ENCODE measurements around the gene AMBRA1. TPM values are rescaled to one million over a fixed set of nuclear protein-coding genes. Genes with fewer than 3 reads are reported as not detected.

Gene AMBRA1
- total RNA-seq, 1 donor from 2014 or later = 35.7 TPM

DNA sequence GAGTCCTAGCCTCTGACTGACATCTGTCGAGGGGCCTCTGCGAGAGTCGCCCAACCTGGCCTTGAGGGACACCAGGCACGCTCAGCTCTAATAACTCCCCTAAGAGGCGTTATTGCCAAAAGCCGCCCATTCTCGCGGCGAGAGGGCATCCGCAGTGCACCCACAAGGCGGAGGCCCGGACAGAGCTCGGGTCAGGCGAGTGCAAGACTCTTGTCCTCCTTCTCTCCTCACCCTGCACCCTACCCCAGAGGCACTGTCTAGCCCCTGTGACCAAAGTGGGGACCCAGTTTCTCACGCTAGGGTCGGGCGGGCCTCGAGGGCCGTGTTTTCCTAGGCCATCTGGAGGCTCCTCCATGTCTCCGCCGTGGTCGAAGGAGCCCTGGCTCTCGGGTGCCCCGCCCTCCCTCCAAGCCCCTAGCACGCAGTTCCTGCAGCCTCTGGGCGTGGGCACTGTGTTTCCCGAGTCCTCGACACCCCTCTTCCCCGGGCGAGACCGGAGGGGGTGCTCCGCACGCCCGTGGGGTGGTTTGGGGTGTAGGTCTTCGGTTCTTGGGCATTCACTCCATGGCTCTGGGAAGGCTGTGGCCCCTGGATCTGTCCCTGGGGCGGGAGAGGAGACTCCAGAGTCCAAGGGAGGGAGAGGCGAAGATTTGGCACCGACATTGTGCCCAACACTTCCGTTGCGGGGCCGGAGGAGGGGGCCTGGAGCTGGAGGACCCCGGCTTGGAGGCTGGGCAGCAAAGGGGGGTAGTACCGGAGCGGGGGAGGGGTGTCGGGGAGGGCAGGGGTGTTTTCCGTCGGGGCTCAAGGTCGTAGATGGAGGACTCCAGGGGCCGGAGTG is 203.3 kb downstream of the AMBRA1 start:
- intact Hi-C loops (cut with micrococcal nuclease) = no loop called here
- no peaks in the 10 kb centered on the region for H3K9me3 Mint-ChIP-seq
- no peak overlapping the region for H3K27ac Mint-ChIP-seq
- peaks cover 52% of the 10 kb centered on the region for H3K27me3 Mint-ChIP-seq (ENCODE audit: insufficient read depth)
- DNase-seq (ENCODE audit: low spot score) = no peak
- H3K4me3 Mint-ChIP-seq = peak overlapping the region; percentile 60
- H3K36me3 Mint-ChIP-seq (ENCODE audit: low read depth) = no peaks in the 10 kb centered on the region
- peaks cover 23% of the 10 kb centered on the region for H3K4me1 Mint-ChIP-seq (ENCODE audit: low read depth)

DNA sequence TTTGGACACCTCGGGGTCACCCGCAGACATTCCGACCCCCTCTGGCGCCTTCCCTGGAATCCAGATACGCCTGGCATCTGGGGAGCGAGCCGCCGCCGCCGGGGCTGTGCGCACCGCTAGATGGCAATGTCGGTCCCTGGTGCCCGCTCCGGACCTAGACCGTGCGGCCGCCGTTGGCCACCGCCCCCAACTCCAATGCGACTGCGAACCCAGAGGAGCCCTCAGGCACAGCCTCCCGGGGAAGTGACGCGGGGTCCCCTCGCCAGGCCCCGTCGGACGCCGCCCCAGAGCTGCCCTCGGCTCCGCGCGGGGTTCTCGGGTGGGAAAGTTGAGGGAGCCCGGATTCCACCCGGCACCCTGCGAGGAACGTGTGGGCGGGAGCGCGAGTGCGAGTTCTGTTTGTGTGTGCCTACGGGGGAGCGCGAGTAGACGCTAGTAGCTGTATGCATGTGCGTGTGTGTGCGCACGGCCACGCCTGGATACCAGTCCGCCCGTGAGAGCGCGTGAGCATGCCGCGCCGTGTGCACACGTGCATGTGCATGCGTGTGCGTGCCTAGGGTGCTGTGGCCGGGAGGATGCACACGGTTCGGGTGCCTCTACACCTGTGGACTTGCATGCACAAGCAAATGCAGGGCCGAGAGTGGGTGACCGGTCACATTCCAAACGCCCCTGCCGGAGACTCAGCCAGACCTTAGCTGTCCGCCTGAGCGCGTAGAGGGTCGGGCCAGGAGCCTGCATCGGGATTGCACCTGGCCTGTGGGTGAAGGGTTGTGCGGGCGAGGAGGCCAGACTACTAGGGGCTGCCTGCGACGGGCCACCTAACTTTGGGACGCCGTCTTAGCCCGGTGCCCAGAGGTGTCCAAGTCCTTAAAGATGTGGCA is 204.1 kb downstream of the AMBRA1 start:
- H3K36me3 Mint-ChIP-seq (ENCODE audit: low read depth) = no peaks in the 10 kb centered on the region
- peaks cover 23% of the 10 kb centered on the region for H3K4me1 Mint-ChIP-seq (ENCODE audit: low read depth)
- intact Hi-C loops (cut with micrococcal nuclease) = loop anchor here (1.0 to 2.0 kb wide), 6 partner anchors 9 to 311 kb away; partner anchors contain the start of genes ARHGAP1, ATG13 and HARBI1
- H3K27me3 Mint-ChIP-seq (ENCODE audit: insufficient read depth) = peaks cover 52% of the 10 kb centered on the region
- H3K4me3 Mint-ChIP-seq = peak overlapping the region; percentile 60
- H3K27ac Mint-ChIP-seq = no peak overlapping the region
- H3K9me3 Mint-ChIP-seq = no peaks in the 10 kb centered on the region
- DNase-seq (ENCODE audit: low spot score) = peak; percentile 45

DNA sequence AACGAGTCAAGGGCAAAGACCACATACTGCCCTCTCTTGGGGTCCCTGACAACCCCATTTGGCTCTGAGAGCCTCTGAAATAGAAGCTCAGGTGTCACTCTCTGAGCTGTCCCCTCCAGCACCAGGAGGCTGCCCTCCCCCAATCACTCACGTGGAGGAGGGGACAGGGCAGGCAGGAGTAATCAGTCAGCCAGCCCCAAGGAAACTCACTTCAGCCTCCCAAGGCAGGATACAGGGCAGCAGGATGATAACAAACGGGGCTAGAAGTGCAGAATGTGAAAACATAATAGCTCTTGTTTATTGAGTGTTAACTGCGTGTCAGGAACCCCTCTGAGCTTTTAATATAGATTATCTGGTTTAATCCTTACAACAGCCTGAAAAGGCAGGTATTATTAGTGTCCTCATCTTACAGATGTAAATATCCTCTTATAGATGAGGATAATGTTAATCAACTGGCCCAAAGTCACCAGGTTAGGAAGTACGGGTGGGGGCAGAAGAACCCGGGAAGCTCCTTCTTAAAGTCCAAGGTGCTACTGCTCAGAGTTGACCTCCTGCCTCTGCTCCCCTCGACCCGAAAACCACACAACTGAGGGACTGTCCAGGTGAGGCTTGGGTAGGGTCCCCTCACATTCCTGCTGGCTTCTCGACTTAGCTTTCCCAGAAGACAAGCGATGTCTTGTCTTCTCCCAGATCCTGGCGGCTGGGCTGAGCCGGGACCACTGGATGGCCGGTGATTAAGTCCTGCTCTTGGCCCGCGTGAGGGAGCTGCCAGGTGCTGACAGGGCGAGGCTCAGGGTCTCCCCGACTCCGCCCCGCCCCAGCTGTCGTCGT is 205.0 kb downstream of the AMBRA1 start:
- intact Hi-C loops (cut with micrococcal nuclease) = loop anchor here (1.0 to 2.0 kb wide), 6 partner anchors 9 to 311 kb away; partner anchors contain the start of genes ARHGAP1, ATG13 and HARBI1
- peaks cover 52% of the 10 kb centered on the region for H3K27me3 Mint-ChIP-seq (ENCODE audit: insufficient read depth)
- no peaks in the 10 kb centered on the region for H3K36me3 Mint-ChIP-seq (ENCODE audit: low read depth)
- no peak overlapping the region for H3K4me3 Mint-ChIP-seq
- peaks cover 23% of the 10 kb centered on the region for H3K4me1 Mint-ChIP-seq (ENCODE audit: low read depth)
- no peak overlapping the region for H3K27ac Mint-ChIP-seq
- no peak for DNase-seq (ENCODE audit: low spot score)
- no peaks in the 10 kb centered on the region for H3K9me3 Mint-ChIP-seq

DNA sequence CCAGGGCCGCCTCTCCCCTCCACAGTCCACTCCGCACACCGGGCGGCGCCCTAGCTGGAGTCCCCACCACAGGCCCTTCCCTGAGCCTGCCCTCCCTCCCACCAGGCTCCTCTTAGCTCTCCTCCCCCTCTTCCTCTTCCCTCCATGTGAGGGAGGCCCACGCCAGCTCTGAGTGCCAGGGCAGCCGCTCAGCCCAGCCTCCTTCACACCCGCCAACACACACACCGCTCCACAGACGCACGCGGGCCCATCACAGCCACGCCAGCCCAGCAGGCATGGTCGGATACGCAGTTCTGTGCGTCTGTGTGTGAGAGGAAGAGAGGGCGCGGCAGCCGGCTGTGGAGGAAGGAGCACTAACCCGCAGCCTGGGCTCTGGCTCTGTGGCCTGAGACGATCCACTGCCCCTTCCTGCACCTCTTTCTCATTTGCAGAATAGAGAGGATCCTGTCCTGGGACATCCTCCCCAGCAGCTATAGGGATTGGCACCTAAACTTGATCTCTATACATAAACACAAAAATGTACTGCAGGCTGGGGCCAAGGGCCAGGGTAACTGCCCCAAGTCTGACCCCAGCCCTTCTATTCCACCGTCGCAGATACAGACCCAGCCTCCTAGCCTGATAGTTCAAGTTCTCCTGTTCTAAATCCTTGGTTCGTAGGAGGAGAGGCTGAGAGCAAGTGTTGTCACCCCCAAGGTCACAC is 205.8 kb downstream of the AMBRA1 start:
- intact Hi-C loops (cut with micrococcal nuclease) = loop anchor here (2.0 kb wide), 2 partner anchors 141 to 229 kb away; partner anchors contain the start of genes ATG13 and HARBI1
- DNase-seq (ENCODE audit: low spot score) = no peak
- Mint-ChIP-seq H3K27ac (peak overlapping the region; percentile 61), H3K27me3 (ENCODE audit: insufficient read depth) (peaks cover 48% of the 10 kb centered on the region), H3K4me1 (ENCODE audit: low read depth) (peaks cover 21% of the 10 kb centered on the region), H3K36me3 (ENCODE audit: low read depth) (no peaks in the 10 kb centered on the region), H3K9me3 (no peaks in the 10 kb centered on the region), H3K4me3 (peak overlapping the region; percentile 58)

DNA sequence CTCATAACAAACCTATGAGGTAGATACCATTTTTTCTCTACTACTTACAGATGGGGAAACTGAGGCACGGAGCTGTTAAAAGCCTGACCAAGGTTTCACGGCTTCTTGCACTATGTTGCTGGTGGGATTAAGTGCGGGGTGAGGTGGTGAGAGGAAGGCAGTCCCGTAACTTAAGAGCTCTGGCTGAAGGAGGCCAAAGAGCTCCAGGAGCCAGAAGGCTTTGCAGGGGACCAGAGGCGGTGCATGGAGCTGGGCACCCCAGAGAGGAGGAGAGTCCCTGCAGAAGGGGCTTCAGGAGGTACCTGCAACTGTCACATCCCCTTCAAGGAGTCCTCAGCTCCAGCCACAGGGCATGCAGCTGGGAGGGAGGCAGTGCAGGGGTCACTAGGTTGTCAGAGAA is 206.4 kb downstream of the AMBRA1 start:
- intact Hi-C loops (cut with micrococcal nuclease) = no loop called here
- Mint-ChIP-seq H3K9me3 (no peaks in the 10 kb centered on the region), H3K27ac (no peak overlapping the region), H3K4me1 (ENCODE audit: low read depth) (peaks cover 15% of the 10 kb centered on the region), H3K36me3 (ENCODE audit: low read depth) (no peaks in the 10 kb centered on the region), H3K27me3 (ENCODE audit: insufficient read depth) (peaks cover 42% of the 10 kb centered on the region), H3K4me3 (no peak overlapping the region)
- no peak for DNase-seq (ENCODE audit: low spot score)

DNA sequence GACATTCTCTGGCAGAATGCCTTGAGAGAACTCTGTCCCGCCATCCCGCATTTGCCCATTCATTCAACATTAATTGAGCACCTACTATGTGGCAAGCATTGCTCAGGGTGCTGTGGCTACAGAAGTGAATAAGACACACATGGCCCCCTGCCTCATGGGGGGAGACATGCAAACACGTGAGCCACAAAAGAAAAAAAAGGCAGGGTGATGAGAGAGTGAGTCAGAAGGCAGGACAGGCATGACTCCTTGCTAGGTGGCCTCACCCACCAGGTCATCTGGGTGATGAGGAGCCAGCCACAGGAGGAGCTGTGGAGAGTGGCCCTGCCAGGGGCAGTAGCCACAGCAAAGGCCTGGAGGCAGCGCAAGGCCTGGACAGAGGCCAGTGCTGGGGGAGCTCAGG is 207.1 kb downstream of the AMBRA1 start:
- DNase-seq (ENCODE audit: low spot score) = no peak
- intact Hi-C loops (cut with micrococcal nuclease) = no loop called here
- Mint-ChIP-seq H3K27ac (no peak overlapping the region), H3K4me1 (ENCODE audit: low read depth) (peaks cover 15% of the 10 kb centered on the region), H3K36me3 (ENCODE audit: low read depth) (no peaks in the 10 kb centered on the region), H3K4me3 (no peak overlapping the region), H3K27me3 (ENCODE audit: insufficient read depth) (peaks cover 42% of the 10 kb centered on the region), H3K9me3 (no peaks in the 10 kb centered on the region)

DNA sequence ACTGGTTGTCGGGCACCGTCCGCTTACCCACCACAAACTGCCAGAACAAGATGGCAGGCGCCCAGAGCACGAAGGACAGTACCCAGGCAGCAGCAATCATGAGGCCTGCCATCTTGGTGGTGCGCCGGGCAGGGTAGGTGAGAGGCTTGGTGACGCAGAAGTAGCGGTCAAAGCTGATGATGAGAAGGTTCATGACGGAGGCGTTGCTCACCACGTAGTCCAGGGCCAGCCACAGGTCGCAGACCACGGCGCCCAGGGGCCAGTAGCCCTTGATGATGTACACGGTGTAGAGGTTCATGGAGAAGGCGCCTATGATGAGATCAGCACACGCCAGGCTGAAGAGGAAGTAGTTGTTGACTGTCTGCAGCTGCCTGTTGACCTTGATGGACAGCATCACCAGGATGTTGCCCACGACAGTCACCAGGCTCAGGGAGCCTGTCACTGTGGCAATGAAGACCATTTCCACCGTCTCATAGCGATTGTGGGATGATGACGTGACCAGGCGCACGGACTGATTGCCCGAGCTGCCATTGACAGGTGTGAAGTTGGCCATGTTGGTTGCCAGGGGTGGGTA is 207.7 kb downstream of the AMBRA1 start:
- Mint-ChIP-seq H3K36me3 (ENCODE audit: low read depth) (no peaks in the 10 kb centered on the region), H3K4me1 (ENCODE audit: low read depth) (peaks cover 15% of the 10 kb centered on the region), H3K4me3 (no peak overlapping the region), H3K9me3 (no peaks in the 10 kb centered on the region), H3K27me3 (ENCODE audit: insufficient read depth) (peaks cover 42% of the 10 kb centered on the region), H3K27ac (no peak overlapping the region)
- no peak for DNase-seq (ENCODE audit: low spot score)
- intact Hi-C loops (cut with micrococcal nuclease) = no loop called here

DNA sequence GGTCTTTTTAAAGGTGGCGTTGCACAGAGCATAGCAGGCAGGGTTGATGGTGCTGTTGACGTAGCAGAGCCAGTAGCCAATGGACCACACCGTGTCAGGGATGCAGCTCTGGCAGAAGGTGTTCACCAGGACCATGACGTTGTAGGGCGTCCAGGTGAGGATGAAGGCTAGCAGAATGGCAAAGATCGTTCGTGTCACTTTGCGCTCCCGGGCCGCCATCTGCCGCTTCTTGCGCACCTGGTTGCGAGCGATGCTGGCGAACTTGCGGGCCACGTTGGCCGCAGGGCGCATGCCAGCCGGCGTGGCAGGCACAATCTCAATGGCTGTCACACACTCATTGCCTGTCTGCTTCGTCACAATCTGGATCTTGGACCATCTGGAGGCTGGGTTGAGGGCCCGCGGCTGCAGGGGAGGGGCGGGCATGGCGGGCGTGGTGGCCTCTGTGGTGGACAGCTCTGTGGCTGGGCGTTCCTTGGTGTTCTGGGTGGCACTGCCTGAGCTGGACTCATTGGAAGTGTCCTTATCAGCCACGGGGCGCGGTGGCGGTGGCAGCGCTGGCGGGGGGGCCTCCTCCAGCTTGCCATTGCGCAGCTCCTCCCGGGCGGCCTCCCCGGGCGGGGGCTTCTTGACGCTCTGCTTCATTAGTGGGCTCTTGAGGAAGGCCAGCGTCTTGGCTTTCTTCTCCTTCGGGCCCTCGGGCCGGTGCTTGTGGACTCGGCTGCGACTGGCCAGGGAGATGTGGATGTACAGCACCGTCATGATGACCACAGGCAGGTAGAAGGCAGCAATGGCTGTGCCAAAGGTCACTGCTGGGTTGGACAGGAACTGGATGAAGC is 208.4 kb downstream of the AMBRA1 start:
- Mint-ChIP-seq H3K27me3 (ENCODE audit: insufficient read depth) (peaks cover 36% of the 10 kb centered on the region), H3K9me3 (no peaks in the 10 kb centered on the region), H3K4me3 (peak overlapping the region; percentile 30), H3K27ac (no peak overlapping the region), H3K4me1 (ENCODE audit: low read depth) (peaks cover 15% of the 10 kb centered on the region), H3K36me3 (ENCODE audit: low read depth) (no peaks in the 10 kb centered on the region)
- intact Hi-C loops (cut with micrococcal nuclease) = no loop called here
- no peak for DNase-seq (ENCODE audit: low spot score)

DNA sequence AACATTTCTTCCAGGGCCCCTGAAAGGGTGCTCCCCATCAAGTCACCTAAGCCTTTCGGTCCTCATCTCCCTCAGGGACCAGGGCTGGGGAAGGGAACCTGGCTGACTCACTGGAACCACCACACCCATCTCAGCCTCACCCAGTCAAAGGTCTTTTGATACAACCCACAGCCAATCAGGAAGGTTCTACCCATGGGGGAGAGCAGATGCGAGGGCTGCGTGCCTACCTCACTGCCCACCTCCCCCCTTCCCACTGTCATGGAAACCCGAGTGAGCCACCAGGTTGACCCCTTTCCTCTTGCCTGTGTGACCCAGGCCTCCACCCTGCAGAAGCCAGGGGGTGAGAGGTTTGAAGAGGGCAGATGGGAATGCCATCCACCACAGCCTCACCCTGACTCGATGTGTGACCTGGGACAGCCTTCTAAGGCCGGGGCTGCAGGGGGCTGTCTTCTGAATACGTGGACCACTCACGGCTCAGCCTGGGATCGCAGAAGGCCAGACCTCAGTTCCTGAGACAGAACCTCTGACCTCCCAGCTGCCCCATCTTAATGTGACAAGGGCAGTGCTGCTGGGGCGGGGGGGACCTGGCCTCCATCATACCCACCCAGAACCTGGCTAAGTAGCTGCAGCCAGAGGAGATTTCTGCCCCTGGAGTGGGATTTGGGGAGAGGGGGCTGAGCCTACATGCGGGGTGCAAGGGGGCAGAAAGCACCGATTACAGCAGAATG is 209.7 kb downstream of the AMBRA1 start:
- intact Hi-C loops (cut with micrococcal nuclease) = loop anchor here (5.0 kb wide), 1 partner anchor 147 kb away; no protein-coding TSS in a partner anchor
- H3K4me3 Mint-ChIP-seq = no peak overlapping the region
- H3K4me1 Mint-ChIP-seq (ENCODE audit: low read depth) = peaks cover 15% of the 10 kb centered on the region
- no peaks in the 10 kb centered on the region for H3K9me3 Mint-ChIP-seq
- H3K36me3 Mint-ChIP-seq (ENCODE audit: low read depth) = peaks cover 2% of the 10 kb centered on the region
- H3K27me3 Mint-ChIP-seq (ENCODE audit: insufficient read depth) = peaks cover 25% of the 10 kb centered on the region
- no peak for DNase-seq (ENCODE audit: low spot score)
- H3K27ac Mint-ChIP-seq = no peak overlapping the region

DNA sequence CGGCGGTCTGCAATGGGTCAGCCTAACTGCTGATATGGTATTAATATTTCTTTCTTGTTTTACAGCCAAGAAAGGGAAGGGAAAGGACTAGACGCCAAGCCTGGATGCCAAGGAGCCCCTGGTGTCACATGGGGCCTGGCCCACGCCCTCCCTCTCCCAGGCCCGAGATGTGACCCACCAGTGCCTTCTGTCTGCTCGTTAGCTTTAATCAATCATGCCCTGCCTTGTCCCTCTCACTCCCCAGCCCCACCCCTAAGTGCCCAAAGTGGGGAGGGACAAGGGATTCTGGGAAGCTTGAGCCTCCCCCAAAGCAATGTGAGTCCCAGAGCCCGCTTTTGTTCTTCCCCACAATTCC is 210.4 kb downstream of the AMBRA1 start:
- intact Hi-C loops (cut with micrococcal nuclease) = loop anchor here (5.0 kb wide), 1 partner anchor 146 kb away; no protein-coding TSS in a partner anchor
- peaks cover 12% of the 10 kb centered on the region for H3K4me1 Mint-ChIP-seq (ENCODE audit: low read depth)
- no peak overlapping the region for H3K27ac Mint-ChIP-seq
- H3K9me3 Mint-ChIP-seq = no peaks in the 10 kb centered on the region
- H3K4me3 Mint-ChIP-seq = no peak overlapping the region
- peaks cover 3% of the 10 kb centered on the region for H3K36me3 Mint-ChIP-seq (ENCODE audit: low read depth)
- no peak for DNase-seq (ENCODE audit: low spot score)
- peaks cover 23% of the 10 kb centered on the region for H3K27me3 Mint-ChIP-seq (ENCODE audit: insufficient read depth)

Data from activated T-helper 1 cell treated with anti-CD3 and anti-CD28 coated beads, Interleukin-12 subunit alpha, Interleukin-12 subunit beta, Interleukin-2, Interleukin-4 antibody, amounts not matched to agents 30 ng/mL and 10 ng/mL and 1 ng/mL, durations not matched to agents 14 hours and 24 hours and 36 hours (primary cell).